Kidney (tissue), 14 donors: ENCODE data around the gene RALGPS1. TPM values are rescaled to one million over a fixed set of nuclear protein-coding genes. Genes with fewer than 3 reads are reported as not detected.

ENCODE experiments used
- DNase-seq, 5 donors: peaks; one replicate each; pipeline ENCODE4 v3.0.0-alpha.2; 2013 to 2020
- FAIRE-seq: peaks from 2 replicates; lab custom pipeline; 2012; peaks lifted over from hg19 to GRCh38; lab: Jason Lieb, UNC
- H3K27ac ChIP-seq, 2 donors: one replicate each; pipeline ENCODE4 v1.7.0; 2013; ENCODE audit warnings: low read depth in 2 of 2, low read length in 2 of 2, inconsistent platforms in 1 of 2
- H3K27me3 ChIP-seq: one replicate; pipeline ENCODE4 v1.7.1; 2013; ENCODE audit warnings: low read length, inconsistent platforms; ENCODE audit not compliant: control insufficient read depth, insufficient read depth
- H3K36me3 ChIP-seq, 3 donors: one replicate each; pipeline versions ENCODE4 v1.7.0 to v1.7.1; 2013; ENCODE audit warnings: low read length in 3 of 3, control low read depth in 1 of 3, inconsistent platforms in 1 of 3; ENCODE audit not compliant: insufficient read depth in 3 of 3, control insufficient read depth in 2 of 3
- H3K4me1 ChIP-seq, 3 donors: one replicate each; pipeline versions ENCODE4 v1.7.0 to v1.7.1; 2013; ENCODE audit warnings: low read length in 3 of 3, inconsistent platforms in 1 of 3, low read depth in 1 of 3; ENCODE audit not compliant: control insufficient read depth in 2 of 3, insufficient read depth in 2 of 3
- H3K4me3 ChIP-seq, 3 donors: one replicate each; pipeline versions ENCODE4 v1.7.0 to v1.8.1; 2013; ENCODE audit warnings: low read length in 3 of 3, control low read depth in 1 of 3, inconsistent platforms in 1 of 3
- H3K9ac ChIP-seq, 3 donors: one replicate each; pipeline versions ENCODE4 v1.7.0 to v1.7.1; 2013; ENCODE audit warnings: low read length in 3 of 3, control low read depth in 1 of 3, inconsistent platforms in 1 of 3
- H3K9me3 ChIP-seq, 3 donors: one replicate each; pipeline versions ENCODE4 v1.7.0 to v1.7.1; 2013; ENCODE audit warnings: low read length in 3 of 3, control low read depth in 1 of 3, inconsistent platforms in 1 of 3; ENCODE audit not compliant: control insufficient read depth in 2 of 3, insufficient read depth in 1 of 3
- intact Hi-C: fragments of 100-400 bp; cut with DNase I; formaldehyde crosslinking; loops from one replicate; pipeline ENCODE4 v1.11.1; 2022
- polyA plus RNA-seq: library from polyadenylated mRNA; stranded (reverse); fragments of 350-450 nt; fragmentation: Illumina TruSeq; extraction: RNeasy Lipid Tissue Mini Kit (QIAGEN cat#74804); gene quantifications from one replicate; pipeline ENCODE4 v1.2.3, GENCODE V29; 2014; ENCODE audit warnings: low read depth, low replicate concordance; ENCODE audit not compliant: insufficient read depth
- total RNA-seq: library from RNA; stranded (reverse); fragmentation: NEBNext Ultra II Directional; extraction: Animal tissue kit (Norgen Biotek cat#: 25700); gene quantifications from one replicate; pipeline ENCODE4 v1.2.1, GENCODE V29; 2021
- TF ChIP-seq, protein P1 (sequence below): IDR thresholded peaks from 3 replicates; pipeline ENCODE4 v1.5.1; 2012; ENCODE audit warnings: mild to moderate bottlenecking, moderate library complexity, borderline replicate concordance; ENCODE audit not compliant: insufficient read depth; ENCODE audit errors: extremely low read depth
- donor health status: control.
- donor health status: control.
- donor health status: control.
- donor health status: control.
- donor health status: control.
- donor health status: DM: yes; HTN: yes; CAD: no.
- donor health status: Normal renal cell carcinoma (clear cell type).

Gene RALGPS1
- total and polyA plus RNA-seq, 2 donors from 2014 or later: 9.4 to 25.2 TPM

DNA sequence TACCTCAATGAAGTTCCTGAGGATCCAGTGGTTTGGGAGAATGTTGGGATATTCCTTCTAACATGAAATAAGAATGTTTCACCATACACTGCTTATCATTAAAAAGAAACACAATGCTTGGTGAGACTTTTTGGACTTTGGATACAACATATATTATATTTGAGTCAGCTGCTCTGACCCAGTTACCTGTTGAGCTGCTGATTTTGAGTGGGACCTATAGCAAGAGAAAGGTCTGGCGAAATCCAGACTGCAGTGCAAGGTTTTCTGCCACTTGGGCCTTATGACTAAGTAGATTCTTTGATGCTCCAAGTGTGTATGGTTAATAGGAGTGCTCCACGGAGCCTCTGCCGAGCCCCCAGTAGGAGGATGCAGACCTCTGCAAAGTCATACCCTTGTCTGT lies 10.0 kb upstream of the RALGPS1 start:
- TF ChIP-seq, protein P1, sequence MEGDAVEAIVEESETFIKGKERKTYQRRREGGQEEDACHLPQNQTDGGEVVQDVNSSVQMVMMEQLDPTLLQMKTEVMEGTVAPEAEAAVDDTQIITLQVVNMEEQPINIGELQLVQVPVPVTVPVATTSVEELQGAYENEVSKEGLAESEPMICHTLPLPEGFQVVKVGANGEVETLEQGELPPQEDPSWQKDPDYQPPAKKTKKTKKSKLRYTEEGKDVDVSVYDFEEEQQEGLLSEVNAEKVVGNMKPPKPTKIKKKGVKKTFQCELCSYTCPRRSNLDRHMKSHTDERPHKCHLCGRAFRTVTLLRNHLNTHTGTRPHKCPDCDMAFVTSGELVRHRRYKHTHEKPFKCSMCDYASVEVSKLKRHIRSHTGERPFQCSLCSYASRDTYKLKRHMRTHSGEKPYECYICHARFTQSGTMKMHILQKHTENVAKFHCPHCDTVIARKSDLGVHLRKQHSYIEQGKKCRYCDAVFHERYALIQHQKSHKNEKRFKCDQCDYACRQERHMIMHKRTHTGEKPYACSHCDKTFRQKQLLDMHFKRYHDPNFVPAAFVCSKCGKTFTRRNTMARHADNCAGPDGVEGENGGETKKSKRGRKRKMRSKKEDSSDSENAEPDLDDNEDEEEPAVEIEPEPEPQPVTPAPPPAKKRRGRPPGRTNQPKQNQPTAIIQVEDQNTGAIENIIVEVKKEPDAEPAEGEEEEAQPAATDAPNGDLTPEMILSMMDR: no peak
- no peaks in the 10 kb centered on the region for H3K4me1 ChIP-seq
- peaks cover 0 to 4% (median 0%) of the 10 kb centered on the region in 3 donors for H3K9me3 ChIP-seq
- intact Hi-C loops: no loop called here
- no peak for FAIRE-seq
- DNase-seq: no peak
- H3K27ac ChIP-seq: no peak overlapping the region
- H3K4me3 ChIP-seq: no peak overlapping the region
- no peaks in the 10 kb centered on the region for H3K36me3 ChIP-seq
- no peaks in the 10 kb centered on the region for H3K27me3 ChIP-seq
- no peak overlapping the region for H3K9ac ChIP-seq

DNA sequence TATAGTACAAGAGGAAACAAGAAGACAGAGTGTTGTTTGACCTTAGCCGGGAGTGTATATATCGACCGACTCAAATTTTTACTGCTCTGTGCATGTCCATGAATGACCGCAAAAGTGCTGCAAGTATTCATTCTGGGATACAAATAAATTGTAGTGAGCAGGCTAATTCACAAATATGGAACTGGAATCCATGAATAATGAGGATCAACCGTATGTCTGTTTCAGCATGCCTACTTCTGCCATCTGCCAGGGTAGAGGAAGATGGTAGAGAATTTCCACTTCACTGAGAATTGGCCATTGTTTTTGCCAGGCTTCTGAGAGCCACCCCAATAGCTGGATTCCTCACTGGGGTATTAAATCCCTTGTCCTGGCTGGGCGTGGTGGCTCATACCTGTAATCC lies 8.5 kb upstream of the RALGPS1 start:
- H3K27ac ChIP-seq: no peak overlapping the region
- intact Hi-C loops: no loop called here
- peaks cover 0 to 4% (median 0%) of the 10 kb centered on the region in 3 donors for H3K9me3 ChIP-seq
- no peak overlapping the region for H3K9ac ChIP-seq
- no peak overlapping the region for H3K4me3 ChIP-seq
- no peaks in the 10 kb centered on the region for H3K4me1 ChIP-seq
- no peak for FAIRE-seq
- TF ChIP-seq, protein P1: no peak
- no peaks in the 10 kb centered on the region for H3K27me3 ChIP-seq
- DNase-seq: no peak
- H3K36me3 ChIP-seq: no peaks in the 10 kb centered on the region

DNA sequence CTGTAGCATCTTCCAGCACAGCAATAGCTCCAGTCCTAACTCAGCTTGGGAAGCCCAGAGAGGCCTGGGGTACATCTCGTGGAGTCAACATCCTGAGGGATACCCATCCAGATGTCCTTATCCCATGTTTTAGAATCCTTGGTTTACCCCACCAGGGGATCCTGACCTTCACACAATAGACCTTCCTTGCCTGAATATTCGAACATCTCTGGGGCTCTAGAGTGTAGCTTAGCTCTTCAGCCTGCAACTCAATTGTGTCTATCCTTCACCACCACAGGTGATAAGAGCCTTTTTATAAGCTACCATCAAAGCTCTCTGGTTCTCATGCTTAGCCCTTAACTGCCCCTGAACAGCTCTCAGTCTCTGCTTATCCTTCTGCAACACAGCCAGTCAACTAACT lies 7.5 kb upstream of the RALGPS1 start:
- Histone ChIP-seq H3K4me3 (no peak overlapping the region), H3K9ac (no peak overlapping the region), H3K4me1 (no peaks in the 10 kb centered on the region), H3K27ac (no peak overlapping the region), H3K27me3 (no peaks in the 10 kb centered on the region), H3K36me3 (no peaks in the 10 kb centered on the region), H3K9me3 (no peaks in the 10 kb centered on the region)
- intact Hi-C loops: no loop called here
- TF ChIP-seq, protein P1: no peak
- no peak for DNase-seq
- no peak for FAIRE-seq

DNA sequence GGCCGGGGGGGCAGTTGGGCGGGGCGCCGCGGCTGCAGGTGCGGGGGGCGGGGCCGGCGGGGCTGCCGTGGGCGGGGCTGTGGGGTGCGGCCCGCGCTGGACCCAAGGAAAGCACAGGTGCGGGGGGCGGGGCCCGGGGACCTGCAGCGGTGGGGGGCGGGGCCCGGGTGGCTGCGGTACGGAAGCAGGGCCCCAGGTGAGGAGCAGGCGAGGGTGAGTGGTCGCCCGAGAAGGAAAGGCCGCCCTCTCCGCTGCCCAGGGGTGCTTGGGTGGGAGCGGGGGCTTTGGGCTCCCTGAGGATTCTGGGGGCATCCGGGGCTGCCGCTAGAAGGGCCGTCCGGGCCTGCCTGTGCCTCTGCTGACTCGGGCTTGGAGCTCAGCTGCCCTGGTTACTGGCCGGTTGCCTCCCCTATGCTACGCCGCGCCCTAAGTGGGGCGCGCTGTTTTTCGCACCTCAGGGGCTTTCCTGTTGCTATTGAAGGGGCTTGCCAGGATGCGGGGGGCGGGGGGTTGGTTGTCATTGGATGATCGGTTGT lies 767 bp downstream of the RALGPS1 start:
- H3K4me3 ChIP-seq: peak overlapping the region; percentile 21 to 45 (median 37)
- peak overlapping the region in 1 of 3 donors; percentile 12 for H3K9ac ChIP-seq
- intact Hi-C loops: no loop called here
- no peaks in the 10 kb centered on the region for H3K27me3 ChIP-seq
- H3K4me1 ChIP-seq: peaks cover 0 to 5% (median 3%) of the 10 kb centered on the region in 3 donors
- DNase-seq (peak; percentile 61 to 92 (median 79)), FAIRE-seq (no peak)
- TF ChIP-seq, protein P1: no peak
- H3K9me3 ChIP-seq: no peaks in the 10 kb centered on the region
- no peaks in the 10 kb centered on the region for H3K36me3 ChIP-seq
- no peak overlapping the region for H3K27ac ChIP-seq
